Measurements from ENCODE around the gene UGT2B10. TPM values are rescaled to one million over a fixed set of nuclear protein-coding genes. Genes with fewer than 3 reads are reported as not detected.

The UGT2B10 gene
- total RNA-seq, 3 donors from 2014 or later, result not detected

- H3K27me3 ChIP-seq, result no peaks in the 10 kb centered on the region
- intact Hi-C loops (cut with DNase I; ENCODE audit: low total_unique reads), result no loop called here
- DNase-seq (ENCODE audit: low spot score in 2 of 2), result no peak
- H3K27ac ChIP-seq, result peak overlapping the region in 1 of 2 donors; percentile 40
- H3K9me3 ChIP-seq, result peaks cover 0 to under 1% of the 10 kb centered on the region in 2 donors
- no peak for TF ChIP-seq POLR2AphosphoS5 (IDR thresholded peaks at IDR 0.05)
- TF ChIP-seq CTCF (IDR thresholded peaks at IDR 0.05), result no peak
- TF ChIP-seq POLR2A (IDR thresholded peaks at IDR 0.05), result no peak
- no peaks in the 10 kb centered on the region for H3K4me1 ChIP-seq
- H3K4me3 ChIP-seq, result no peak overlapping the region
- no peaks in the 10 kb centered on the region for H3K36me3 ChIP-seq
Measured at GRCh38 chr4:68864438-68865187, 48.8 kb downstream of the UGT2B10 start.

GRCh38 chr4:68865188-68865638 is 49.4 kb downstream of the UGT2B10 start:
- no peaks in the 10 kb centered on the region for H3K4me1 ChIP-seq
- no peak overlapping the region for H3K4me3 ChIP-seq
- H3K9me3 ChIP-seq, result no peaks in the 10 kb centered on the region
- TF ChIP-seq CTCF (IDR thresholded peaks at IDR 0.05) (no peak), POLR2A (IDR thresholded peaks at IDR 0.05) (no peak), POLR2AphosphoS5 (IDR thresholded peaks at IDR 0.05) (no peak)
- no peaks in the 10 kb centered on the region for H3K36me3 ChIP-seq
- H3K27ac ChIP-seq, result peak overlapping the region; percentile 16 to 40
- H3K27me3 ChIP-seq, result no peaks in the 10 kb centered on the region
- DNase-seq (ENCODE audit: low spot score in 2 of 2), result no peak
- intact Hi-C loops (cut with DNase I; ENCODE audit: low total_unique reads), result no loop called here

GRCh38 chr4:68865760-68866159 is 50.0 kb downstream of the UGT2B10 start:
- intact Hi-C loops (cut with DNase I; ENCODE audit: low total_unique reads), result no loop called here
- H3K36me3 ChIP-seq, result no peaks in the 10 kb centered on the region
- no peaks in the 10 kb centered on the region for H3K9me3 ChIP-seq
- DNase-seq (ENCODE audit: low spot score in 2 of 2), result no peak
- H3K4me1 ChIP-seq, result no peaks in the 10 kb centered on the region
- no peak overlapping the region for H3K4me3 ChIP-seq
- TF ChIP-seq CTCF (IDR thresholded peaks at IDR 0.05) (no peak), POLR2AphosphoS5 (IDR thresholded peaks at IDR 0.05) (no peak), POLR2A (IDR thresholded peaks at IDR 0.05) (no peak)
- H3K27me3 ChIP-seq, result no peaks in the 10 kb centered on the region
- peak overlapping the region; percentile 16 to 40 for H3K27ac ChIP-seq

- TF ChIP-seq CTCF (IDR thresholded peaks at IDR 0.05), result no peak
- no peak for TF ChIP-seq POLR2A (IDR thresholded peaks at IDR 0.05)
- TF ChIP-seq POLR2AphosphoS5 (IDR thresholded peaks at IDR 0.05), result no peak
- Histone ChIP-seq H3K4me1 (no peaks in the 10 kb centered on the region), H3K4me3 (no peak overlapping the region), H3K36me3 (no peaks in the 10 kb centered on the region), H3K9me3 (no peaks in the 10 kb centered on the region), H3K27me3 (no peaks in the 10 kb centered on the region), H3K27ac (no peak overlapping the region)
- intact Hi-C loops (cut with DNase I; ENCODE audit: low total_unique reads), result no loop called here
- DNase-seq (ENCODE audit: low spot score in 2 of 2), result no peak
Measured at GRCh38 chr4:68869274-68869773, 53.5 kb downstream of the UGT2B10 start.
